Measurements from ENCODE around the gene UVSSA. TPM values are rescaled to one million over a fixed set of nuclear protein-coding genes. Genes with fewer than 3 reads are reported as not detected.
A peak's percentile ranks its signal among the peaks of the same experiment; 100 is the strongest.

The UVSSA gene
- total RNA-seq, 3 donors from 2014 or later = 13.9 to 22.9 (median 14.3) TPM

DNA sequence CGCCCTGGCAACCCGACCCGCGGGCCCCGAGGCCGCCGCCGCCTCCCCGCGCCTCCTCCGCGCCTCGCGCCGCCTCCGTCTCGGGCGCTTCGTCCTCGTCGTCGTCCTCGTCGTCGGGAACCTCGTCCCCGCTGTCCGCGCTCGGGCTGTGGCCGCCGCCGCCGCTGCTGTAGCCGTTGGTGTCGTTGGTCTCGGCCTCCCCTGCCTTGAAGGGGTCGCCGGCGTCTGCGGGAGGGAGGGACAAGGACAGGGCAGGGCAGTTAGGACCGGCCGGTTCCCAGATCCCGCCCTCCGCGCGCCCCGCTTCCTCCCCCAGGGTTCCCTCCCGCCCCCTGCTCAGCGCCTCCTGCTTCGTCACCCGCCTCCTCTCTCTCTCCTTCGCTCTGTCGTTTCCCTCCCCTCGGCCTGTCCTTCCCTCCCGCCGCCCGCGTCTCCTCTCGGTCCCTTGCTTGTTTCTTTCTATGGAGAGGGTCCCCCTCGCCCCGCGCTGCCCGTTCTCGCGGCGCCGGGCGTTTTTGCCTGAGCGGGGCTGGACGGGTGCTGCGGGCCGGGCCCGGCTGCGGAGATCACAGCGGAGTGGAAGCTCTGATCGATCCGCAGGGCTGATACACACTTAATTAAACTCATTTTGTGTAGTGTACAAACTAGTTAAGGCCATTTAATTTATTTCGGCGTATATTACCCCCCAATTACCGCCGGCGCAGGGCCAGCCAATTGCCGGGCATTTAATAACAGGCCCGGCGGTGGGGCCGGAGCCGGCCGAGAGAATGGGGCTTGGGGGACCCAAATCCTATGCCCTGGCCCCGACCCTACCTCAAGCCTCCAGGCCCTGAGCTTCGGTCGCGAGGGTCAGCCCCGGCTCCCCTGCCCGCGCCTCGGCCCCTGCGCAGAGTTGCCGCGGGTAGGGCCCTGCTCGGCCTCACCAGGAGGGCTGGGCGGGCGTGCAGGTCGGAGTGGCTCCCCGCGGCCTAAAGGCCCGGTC is 56.9 kb downstream of the UVSSA start:
- H3K4me3 ChIP-seq = peak overlapping the region in 2 of 3 donors; percentile 17 to 52
- DNase-seq (ENCODE audit: low spot score in 2 of 2) = peak in 1 of 2 donors; percentile 48
- H3K4me1 ChIP-seq = no peaks in the 10 kb centered on the region
- H3K27ac ChIP-seq = no peak overlapping the region
- peaks cover 0 to 2% of the 10 kb centered on the region in 2 donors for H3K9me3 ChIP-seq
- intact Hi-C loops (cut with DNase I; ENCODE audit: low total_unique reads) = no loop called here
- TF ChIP-seq POLR2AphosphoS5 (IDR thresholded peaks at IDR 0.05) (no peak), POLR2A (IDR thresholded peaks at IDR 0.05) (no peak)
- TF ChIP-seq, protein P1, sequence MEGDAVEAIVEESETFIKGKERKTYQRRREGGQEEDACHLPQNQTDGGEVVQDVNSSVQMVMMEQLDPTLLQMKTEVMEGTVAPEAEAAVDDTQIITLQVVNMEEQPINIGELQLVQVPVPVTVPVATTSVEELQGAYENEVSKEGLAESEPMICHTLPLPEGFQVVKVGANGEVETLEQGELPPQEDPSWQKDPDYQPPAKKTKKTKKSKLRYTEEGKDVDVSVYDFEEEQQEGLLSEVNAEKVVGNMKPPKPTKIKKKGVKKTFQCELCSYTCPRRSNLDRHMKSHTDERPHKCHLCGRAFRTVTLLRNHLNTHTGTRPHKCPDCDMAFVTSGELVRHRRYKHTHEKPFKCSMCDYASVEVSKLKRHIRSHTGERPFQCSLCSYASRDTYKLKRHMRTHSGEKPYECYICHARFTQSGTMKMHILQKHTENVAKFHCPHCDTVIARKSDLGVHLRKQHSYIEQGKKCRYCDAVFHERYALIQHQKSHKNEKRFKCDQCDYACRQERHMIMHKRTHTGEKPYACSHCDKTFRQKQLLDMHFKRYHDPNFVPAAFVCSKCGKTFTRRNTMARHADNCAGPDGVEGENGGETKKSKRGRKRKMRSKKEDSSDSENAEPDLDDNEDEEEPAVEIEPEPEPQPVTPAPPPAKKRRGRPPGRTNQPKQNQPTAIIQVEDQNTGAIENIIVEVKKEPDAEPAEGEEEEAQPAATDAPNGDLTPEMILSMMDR (IDR thresholded peaks at IDR 0.05) = no peak
- H3K27me3 ChIP-seq = peaks cover 0 to 99% of the 10 kb centered on the region in 2 donors
- H3K36me3 ChIP-seq = no peaks in the 10 kb centered on the region

DNA sequence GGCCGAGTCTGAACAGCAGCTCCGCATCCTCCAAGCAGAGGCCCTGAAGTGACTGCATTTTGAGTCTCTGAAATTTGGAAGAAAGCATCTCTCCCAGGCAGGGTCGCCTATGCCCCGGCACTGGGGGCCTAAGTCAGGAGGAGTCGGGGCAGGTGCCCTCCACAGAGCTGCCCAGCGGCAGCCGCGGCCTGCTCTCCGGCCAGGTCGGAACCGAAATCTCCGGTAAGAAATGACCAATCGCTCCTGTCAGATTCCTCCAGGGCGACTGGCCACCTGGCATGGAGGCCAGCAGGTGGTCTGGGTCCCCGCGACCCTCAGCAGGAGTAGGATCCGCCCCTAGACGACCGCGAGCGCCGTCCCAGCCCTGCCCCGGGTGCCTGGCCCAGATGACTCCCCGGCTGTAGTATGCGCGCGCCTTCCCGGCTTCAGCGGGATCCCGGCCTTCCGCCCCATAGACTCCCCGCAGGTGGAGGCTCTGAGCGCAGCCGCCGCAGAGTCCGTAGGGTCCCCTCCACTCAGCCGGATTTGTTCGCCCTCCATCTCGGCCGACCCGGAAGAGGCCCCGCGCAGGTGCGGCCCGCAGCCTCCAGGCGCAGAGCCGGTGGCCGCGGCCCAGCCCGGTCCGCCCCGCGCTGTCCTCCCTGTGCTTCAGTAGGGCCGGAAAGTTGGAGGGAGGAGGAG is 57.7 kb downstream of the UVSSA start:
- H3K27me3 ChIP-seq = peaks cover 0 to 100% of the 10 kb centered on the region in 2 donors
- TF ChIP-seq, protein P1 (IDR thresholded peaks at IDR 0.05) = no peak
- TF ChIP-seq POLR2AphosphoS5 (IDR thresholded peaks at IDR 0.05) (no peak), POLR2A (IDR thresholded peaks at IDR 0.05) (no peak)
- intact Hi-C loops (cut with DNase I; ENCODE audit: low total_unique reads) = no loop called here
- no peak overlapping the region for H3K27ac ChIP-seq
- DNase-seq (ENCODE audit: low spot score in 2 of 2) = peak in 1 of 2 donors; percentile 45
- H3K9me3 ChIP-seq = no peaks in the 10 kb centered on the region
- H3K4me3 ChIP-seq = peak overlapping the region in 1 of 3 donors; percentile 52
- H3K4me1 ChIP-seq = no peaks in the 10 kb centered on the region
- H3K36me3 ChIP-seq = no peaks in the 10 kb centered on the region

DNA sequence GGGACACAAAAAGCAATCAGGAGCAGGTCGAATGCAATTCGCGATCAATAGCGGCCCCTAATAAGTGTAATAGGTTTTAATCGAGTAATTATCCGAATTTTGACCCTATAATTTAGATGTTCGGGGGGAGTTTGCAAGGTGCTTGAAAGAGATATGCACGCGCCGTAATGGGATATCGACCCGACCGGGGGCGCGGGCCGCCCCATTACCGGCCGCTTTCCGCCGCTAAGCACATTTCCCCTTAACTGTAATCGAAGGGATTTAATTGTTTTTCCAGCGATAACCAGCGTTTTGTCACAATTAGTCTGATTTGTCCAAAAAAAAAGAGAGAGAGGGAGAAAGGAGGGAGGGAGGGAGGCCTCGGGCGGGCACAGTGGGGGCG is 58.2 kb downstream of the UVSSA start:
- H3K4me1 ChIP-seq = no peaks in the 10 kb centered on the region
- no peak overlapping the region for H3K27ac ChIP-seq
- DNase-seq (ENCODE audit: low spot score in 2 of 2) = no peak
- TF ChIP-seq POLR2A (IDR thresholded peaks at IDR 0.05) (no peak), POLR2AphosphoS5 (IDR thresholded peaks at IDR 0.05) (no peak)
- TF ChIP-seq, protein P1 (IDR thresholded peaks at IDR 0.05) = no peak
- no peak overlapping the region for H3K4me3 ChIP-seq
- no peaks in the 10 kb centered on the region for H3K9me3 ChIP-seq
- H3K36me3 ChIP-seq = no peaks in the 10 kb centered on the region
- intact Hi-C loops (cut with DNase I; ENCODE audit: low total_unique reads) = no loop called here
- H3K27me3 ChIP-seq = peaks cover 0 to 100% of the 10 kb centered on the region in 2 donors

DNA sequence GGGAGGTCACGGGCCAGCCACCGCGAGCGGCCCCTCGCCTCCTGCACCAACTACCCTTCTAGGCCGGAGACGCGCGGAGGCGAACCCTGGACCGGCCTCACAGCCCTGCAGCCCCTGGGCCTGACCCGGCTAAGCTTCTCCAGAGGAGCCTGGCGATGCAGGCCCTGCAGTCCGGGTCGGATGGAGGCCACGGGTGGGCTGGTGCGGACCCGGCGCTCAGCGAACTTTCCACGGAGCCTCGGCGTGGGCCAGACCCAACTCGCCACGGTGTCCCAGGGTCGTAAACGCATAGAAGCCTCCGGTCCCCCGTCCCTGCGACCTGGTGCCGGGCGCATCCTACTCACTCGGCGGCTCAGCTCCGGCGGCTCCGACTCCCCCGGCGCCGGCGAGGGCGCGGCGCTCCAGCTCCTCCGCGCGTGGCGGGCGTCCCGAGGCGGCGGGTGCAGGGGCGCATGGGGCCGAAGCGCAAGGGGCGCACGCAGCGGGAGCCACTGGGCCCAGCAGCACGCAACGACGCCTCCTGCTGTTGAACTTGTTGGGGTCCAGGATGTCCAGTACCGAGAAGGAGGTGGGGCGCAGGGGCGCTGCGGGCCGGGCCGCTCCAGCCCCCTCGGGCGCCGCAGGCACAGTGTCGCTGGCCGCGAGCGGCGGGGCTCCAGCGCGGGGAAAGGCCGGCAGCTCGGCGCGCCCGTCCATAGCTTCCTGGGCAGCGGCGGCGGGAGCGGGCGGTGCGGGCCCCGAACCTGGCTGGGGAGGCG is 58.8 kb downstream of the UVSSA start:
- TF ChIP-seq, protein P1 (IDR thresholded peaks at IDR 0.05) = no peak
- TF ChIP-seq POLR2AphosphoS5 (IDR thresholded peaks at IDR 0.05) = no peak
- TF ChIP-seq POLR2A (IDR thresholded peaks at IDR 0.05) = no peak
- Histone ChIP-seq H3K4me3 (no peak overlapping the region), H3K36me3 (no peaks in the 10 kb centered on the region), H3K4me1 (no peaks in the 10 kb centered on the region), H3K9me3 (no peaks in the 10 kb centered on the region), H3K27me3 (peaks cover 0 to 100% of the 10 kb centered on the region in 2 donors), H3K27ac (no peak overlapping the region)
- intact Hi-C loops (cut with DNase I; ENCODE audit: low total_unique reads) = no loop called here
- peak in 1 of 2 donors; percentile 46 for DNase-seq (ENCODE audit: low spot score in 2 of 2)

Measured in breast epithelium (tissue), 4 donors.